HPDE6-E6E7 (cell line): Measurements from ENCODE around the gene SIK3.
"Not testable (repeated sequence)": the region's sequence is repeated elsewhere in the genome, so short reads cannot be mapped to it uniquely, and the experiment has no call there.

Experiments
- DNase-seq: peaks from one replicate; pipeline ENCODE4 v3.0.0; 2011; ENCODE audit warnings: missing footprints; ENCODE audit errors: extremely low spot score

SIK3 gene

GRCh38 chr11:116825854-116826750 lies 272.1 kb downstream of the SIK3 start:
- DNase-seq, result no peak

DNA sequence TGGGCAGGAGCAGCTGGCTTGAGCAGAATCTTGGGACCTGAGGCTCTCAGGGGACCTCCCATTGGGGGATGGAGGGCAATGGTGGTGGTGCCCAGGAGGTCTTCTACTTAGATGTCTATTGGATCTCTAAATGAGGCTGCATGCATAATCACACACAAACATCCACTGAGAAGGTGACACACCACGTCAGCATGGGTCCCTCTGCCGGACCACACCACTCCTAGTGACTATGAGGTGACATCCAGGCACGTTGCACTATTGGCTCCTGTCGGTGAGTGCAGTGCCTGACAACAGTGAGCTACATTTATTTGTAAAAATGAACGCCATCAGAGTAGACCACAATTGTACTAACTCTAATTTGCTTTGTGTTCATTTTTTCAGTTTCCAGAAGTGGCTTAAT lies 272.8 kb downstream of the SIK3 start:
- DNase-seq, result no peak

- DNase-seq, result no peak
These were observed 275.0 kb downstream of the SIK3 start, which contains the start of gene APOA4 for GRCh38 chr11:116823031-116823843. Gene APOA4, minus strand, starts transcription at chr11:116823304. Its CDS starts 113 bp downstream, at chr11:116823191.

DNA sequence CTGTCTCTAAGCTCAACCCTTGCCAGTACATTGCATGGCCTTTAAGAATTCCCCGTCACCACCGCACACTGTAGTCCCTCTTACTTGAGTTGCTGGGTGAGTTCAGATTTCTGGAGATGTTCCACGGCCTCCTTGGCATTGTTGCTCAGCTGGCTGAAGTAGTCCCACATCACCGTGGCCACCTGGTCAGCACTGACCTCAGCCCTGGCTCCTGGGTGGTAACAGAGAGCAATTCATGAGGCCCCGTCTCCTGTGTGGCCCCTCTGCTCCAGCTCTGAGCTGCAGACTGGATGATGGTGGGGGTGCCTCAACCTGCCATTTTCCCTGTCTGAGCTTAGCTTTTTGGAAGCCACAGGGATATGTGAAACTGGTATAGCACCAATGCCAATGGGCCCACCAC lies 275.7 kb downstream of the SIK3 start:
- DNase-seq, result no peak

DNA sequence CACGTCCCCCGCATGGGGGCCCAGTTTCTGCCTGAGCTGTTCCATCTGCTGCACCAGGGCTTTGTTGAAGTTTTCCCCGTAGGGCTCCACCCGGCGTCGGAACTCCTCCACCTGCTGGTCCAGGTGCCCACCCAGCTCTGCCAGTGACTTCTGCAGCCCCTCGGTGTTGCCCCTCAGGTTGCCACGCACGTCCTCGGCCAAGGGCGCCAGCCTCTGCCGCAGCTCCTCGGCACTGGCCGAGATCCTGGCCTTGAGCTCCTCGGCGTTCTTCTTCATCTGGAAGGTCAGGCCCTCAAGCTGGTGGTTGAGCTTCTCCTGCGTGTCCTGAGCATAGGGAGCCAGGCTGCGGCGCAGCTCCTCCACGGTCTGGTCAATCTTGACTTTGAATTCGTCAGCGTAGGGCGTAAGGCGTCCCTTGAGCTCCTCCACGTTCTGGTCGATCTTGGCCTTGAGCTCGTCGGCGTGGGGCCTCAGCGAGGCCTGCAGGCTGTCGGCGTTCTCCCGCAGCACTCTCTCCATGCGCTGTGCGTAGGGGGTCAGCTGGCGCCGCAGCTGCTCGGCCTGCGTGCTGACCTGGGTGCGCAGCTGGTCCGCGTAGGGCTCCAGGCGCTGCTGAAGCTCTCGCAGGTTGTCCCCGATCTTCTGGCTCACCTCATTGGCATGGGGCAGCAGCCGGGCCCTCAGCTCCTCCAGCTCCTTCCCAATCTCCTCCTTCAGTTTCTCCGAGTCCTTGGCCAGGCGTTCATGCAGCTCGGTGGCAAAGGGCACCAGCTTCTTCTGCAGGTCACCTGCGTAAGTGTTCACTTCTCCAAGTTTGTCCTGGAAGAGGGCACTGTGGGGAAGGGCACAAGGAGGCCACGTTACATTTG lies 276.9 kb downstream of the SIK3 start:
- DNase-seq, result no peak

- DNase-seq, result no peak
These were observed 279.2 kb downstream of the SIK3 start for GRCh38 chr11:116819049-116819448.

- no peak for DNase-seq
These were observed 283.7 kb downstream of the SIK3 start for GRCh38 chr11:116814502-116814901.

GRCh38 chr11:116813781-116814471 lies 284.3 kb downstream of the SIK3 start:
- DNase-seq, result no peak

DNA sequence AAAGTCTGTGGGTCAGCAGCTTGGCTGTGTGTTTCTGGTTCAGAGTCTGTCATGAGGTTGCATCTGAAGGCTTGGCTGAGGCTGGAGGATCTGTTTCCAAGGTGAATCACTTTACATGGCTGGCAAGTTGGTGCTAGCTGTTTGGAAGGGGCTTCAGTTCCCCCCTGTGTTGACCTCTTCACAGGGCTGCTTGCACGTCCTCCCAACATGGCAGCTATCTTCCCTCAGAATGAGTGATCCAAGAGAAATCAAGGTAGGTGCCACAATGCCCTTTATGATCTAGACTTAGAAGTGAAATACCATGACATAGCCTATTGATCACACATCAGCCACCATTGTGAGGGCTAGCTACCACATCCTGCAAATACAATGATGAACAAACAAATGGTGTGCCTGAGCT lies 285.1 kb downstream of the SIK3 start:
- no peak for DNase-seq

- no peak for DNase-seq
These were observed 286.1 kb downstream of the SIK3 start for GRCh38 chr11:116812109-116812508.

DNA sequence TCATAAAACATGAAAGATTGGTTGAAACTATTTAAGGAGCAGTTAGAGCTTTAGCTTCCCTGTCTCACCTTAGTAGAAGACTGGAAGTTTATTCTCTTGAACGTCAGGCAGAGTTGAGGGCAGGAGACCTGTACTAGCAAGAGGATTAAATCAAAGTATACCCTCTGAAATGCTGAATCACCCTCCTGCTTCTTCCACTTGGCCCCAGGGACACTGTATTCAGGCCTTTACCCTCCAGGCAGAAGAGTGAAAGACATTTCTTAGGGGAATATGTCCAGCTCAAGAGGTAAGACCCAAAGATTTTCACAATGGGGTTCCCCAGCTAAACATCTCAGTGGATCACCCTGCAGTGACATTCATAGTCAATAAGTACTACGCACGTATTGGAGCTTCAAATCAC lies 287.0 kb downstream of the SIK3 start:
- DNase-seq, result no peak

- no peak for DNase-seq
These were observed 289.7 kb downstream of the SIK3 start for GRCh38 chr11:116808262-116809175.

DNA sequence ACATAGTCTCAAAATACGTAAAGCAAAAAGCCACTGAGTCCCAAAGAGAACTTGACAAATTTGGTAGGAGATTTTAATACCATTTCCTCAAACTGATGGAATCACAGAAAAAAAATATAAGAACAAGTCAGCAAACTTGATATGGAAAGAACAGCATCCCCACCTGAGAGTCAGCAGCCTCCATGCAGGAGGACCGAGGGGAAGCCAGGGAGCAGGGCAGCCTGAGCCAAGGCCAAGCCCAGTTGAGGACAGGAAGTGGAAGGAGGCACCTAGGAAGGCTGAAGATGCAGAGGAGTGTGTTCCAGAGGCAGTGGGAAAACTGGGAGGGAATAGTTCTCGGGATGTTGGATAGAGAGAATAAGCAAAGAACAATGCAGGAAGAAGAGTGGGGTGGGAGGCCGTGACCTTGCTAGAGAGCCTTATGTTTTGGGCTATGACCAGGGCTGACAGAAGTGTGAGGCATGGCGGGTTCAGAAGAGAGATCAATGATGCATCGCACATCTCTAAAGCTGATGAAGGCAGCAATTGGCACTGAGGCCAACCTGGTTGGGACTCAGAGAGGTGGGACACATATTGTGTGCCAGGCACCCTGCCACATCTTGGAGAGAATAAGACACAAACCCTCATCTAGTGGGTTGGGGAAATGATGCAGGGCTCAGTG lies 290.5 kb downstream of the SIK3 start:
- DNase-seq, result no peak

- DNase-seq, result no peak
These were observed 294.2 kb downstream of the SIK3 start for GRCh38 chr11:116804001-116804400.

DNA sequence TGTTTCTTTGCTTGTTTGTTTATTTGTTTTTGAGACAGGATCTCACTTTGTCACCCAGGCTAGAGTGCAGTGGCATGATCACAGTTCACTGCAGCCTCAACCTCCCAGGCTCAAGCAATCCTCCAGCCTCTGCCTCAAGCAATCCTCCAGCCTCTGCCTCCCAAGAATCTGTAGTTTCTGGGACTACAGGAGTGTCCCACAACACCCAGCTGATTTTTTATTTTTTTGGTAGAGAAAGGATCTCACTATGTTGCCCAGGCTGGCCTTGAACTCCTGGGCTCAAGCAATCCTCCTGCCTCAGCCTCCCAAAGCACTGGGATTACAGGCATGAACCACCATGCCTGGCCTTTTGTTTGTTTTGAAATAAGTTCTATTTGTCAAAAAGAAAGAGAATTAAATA lies 296.6 kb downstream of the SIK3 start:
- DNase-seq, result not testable (repeated sequence)

DNA sequence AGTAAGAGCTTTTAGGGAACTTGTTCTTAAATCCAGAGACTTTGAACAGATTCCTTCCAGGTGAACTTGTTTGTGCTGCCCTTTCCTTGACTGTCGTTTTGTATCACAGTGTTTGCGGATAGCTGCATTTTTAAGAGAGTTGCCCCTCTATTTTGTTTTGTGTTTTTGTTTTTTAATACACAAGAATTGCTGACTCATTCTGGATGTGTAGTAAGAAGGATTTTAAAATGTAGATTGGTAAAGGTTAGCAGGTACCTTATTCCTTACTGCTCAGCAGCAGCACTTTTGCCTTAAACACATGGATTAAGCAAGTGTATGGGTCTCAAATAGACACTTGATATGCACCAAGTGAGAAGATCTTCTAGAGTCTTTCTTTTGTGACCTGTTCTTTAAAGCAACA lies 297.6 kb downstream of the SIK3 start:
- DNase-seq, result no peak

- no peak for DNase-seq
These were observed 299.9 kb downstream of the SIK3 start for GRCh38 chr11:116798368-116798767.

DNA sequence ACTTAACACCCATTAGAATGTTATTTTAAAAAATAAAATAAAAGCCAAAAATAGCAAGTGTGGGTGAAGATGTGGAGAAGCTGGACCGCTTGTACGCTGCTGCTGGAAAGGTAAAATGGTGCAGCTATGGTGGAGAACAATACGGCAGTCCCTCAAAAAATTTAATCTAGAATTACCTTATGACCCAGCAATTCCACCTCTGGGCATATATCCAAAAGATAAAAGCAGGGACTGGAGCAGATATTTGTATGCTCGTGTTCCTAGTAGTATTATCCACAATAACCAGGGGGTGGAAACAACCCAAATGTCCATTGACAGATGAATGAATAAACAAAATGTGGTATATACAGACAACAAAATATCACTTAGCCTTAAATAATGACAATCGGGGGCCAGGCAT lies 300.4 kb downstream of the SIK3 start:
- DNase-seq, result no peak

DNA sequence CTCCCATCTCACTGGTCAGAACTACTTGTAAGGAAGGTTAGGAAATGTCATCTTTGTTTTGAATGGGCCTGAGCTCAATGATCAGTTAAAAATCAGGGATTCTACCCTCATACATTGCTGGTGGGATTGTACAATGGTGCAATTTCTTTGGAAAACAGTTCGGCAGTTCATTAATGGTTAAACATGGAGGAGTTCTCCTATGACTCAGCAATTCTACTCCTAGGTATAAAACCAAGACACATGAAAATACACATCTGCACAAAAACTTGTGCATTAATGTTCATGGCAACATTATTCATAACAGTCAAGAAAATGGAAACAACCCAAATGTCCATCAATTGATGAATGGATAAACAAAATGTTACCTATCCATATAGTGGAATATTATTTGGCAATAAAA lies 301.7 kb downstream of the SIK3 start:
- no peak for DNase-seq

DNA sequence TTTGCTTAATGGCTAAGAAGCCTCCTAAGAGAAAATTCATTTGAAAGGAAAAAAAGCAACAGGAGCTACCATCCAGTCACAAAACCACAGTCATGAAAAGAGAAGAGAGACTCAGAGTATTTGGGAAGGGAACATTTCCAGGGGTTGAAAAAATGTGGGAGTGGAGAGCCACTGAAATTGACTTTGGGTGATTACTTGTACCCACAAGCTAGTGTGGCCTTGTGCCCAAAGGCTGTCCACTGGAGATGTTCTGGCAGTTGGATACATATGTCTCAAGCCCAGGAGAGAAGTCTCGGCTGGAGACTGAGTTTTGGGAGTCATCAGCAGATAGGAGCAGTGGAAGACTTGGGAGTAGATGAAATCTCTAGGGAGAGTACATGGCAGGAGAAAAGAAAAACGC lies 303.4 kb downstream of the SIK3 start:
- DNase-seq, result no peak
